ENCODE results near the gene MICU2.

MICU2 gene

GRCh38 chr13:21603531-21604448 is at the start of gene MICU2:
MICU2 (minus strand) TSS chr13:21604170; CDS start chr13:21604148, 22 bp downstream.
- DNase-seq = peak; percentile 71

- DNase-seq = no peak
Observed at GRCh38 chr13:21641629-21642028, 37.7 kb upstream of the MICU2 start.

GRCh38 chr13:21639561-21639960 is 35.6 kb upstream of the MICU2 start:
- no peak for DNase-seq

GRCh38 chr13:21638319-21639282 is 34.6 kb upstream of the MICU2 start:
- DNase-seq = no peak

- no peak for DNase-seq
Observed at GRCh38 chr13:21637296-21637695, 33.3 kb upstream of the MICU2 start.

- DNase-seq = no peak
Observed at GRCh38 chr13:21636656-21637055, 32.7 kb upstream of the MICU2 start.

- peak; percentile 6 for DNase-seq
Observed at GRCh38 chr13:21632196-21632595, 28.2 kb upstream of the MICU2 start.

- DNase-seq = peak; percentile 3
Observed at GRCh38 chr13:21625366-21625765, 21.4 kb upstream of the MICU2 start.

GRCh38 chr13:21620861-21621260 is 16.9 kb upstream of the MICU2 start:
- DNase-seq = no peak

- DNase-seq = no peak
Observed at GRCh38 chr13:21619633-21620220, 15.8 kb upstream of the MICU2 start.

- no peak for DNase-seq
Observed at GRCh38 chr13:21616880-21617279, 12.9 kb upstream of the MICU2 start.

GRCh38 chr13:21616205-21616866 is 12.4 kb upstream of the MICU2 start:
- DNase-seq = no peak

- no peak for DNase-seq
Observed at GRCh38 chr13:21615427-21615826, 11.5 kb upstream of the MICU2 start.

- no peak for DNase-seq
Observed at GRCh38 chr13:21613791-21614190, 9.8 kb upstream of the MICU2 start.

- no peak for DNase-seq
Observed at GRCh38 chr13:21611385-21611784, 7.4 kb upstream of the MICU2 start.

- DNase-seq = no peak
Observed at GRCh38 chr13:21610687-21611086, 6.7 kb upstream of the MICU2 start.

GRCh38 chr13:21608961-21609360 is 5.0 kb upstream of the MICU2 start:
- DNase-seq = no peak

GRCh38 chr13:21606796-21607195 is 2.8 kb upstream of the MICU2 start:
- no peak for DNase-seq

- DNase-seq = no peak
Observed at GRCh38 chr13:21606251-21606650, 2.3 kb upstream of the MICU2 start.

GRCh38 chr13:21596722-21597121 is 7.2 kb downstream of the MICU2 start:
- DNase-seq = no peak

GRCh38 chr13:21595546-21595822 is 8.5 kb downstream of the MICU2 start:
- DNase-seq = no peak

- DNase-seq = no peak
Observed at GRCh38 chr13:21594715-21595545, 9.0 kb downstream of the MICU2 start.

Data from NCI-H2171 treated with DMSO at 0.1 percent for 48 hours (cell line).